NCI-H526 (cell line): ENCODE data around the gene DHX34.
"Not testable (repeated sequence)": the region's sequence is repeated elsewhere in the genome, so short reads cannot be mapped to it uniquely, and the experiment has no call there.

Source experiments
- DNase-seq, 2 experiments: peaks; one replicate each; lab custom pipeline; 2025; lab: John Stamatoyannopoulos, UW

The DHX34 gene

GRCh38 chr19:47331490-47331889 is 17.6 kb upstream of the DHX34 start:
- no peak for DNase-seq

- no peak for DNase-seq
These were observed 17.1 kb upstream of the DHX34 start, which contains the start of gene C5AR2 for GRCh38 chr19:47331931-47332547. C5AR2 (plus strand) TSS chr19:47332175; CDS start chr19:47340800, 8,625 bp downstream.

GRCh38 chr19:47336765-47337718 is 12.1 kb upstream of the DHX34 start:
- not testable (repeated sequence) for DNase-seq

- DNase-seq: no peak
These were observed 9.8 kb upstream of the DHX34 start for GRCh38 chr19:47339196-47339880.

GRCh38 chr19:47340477-47341208 is 8.5 kb upstream of the DHX34 start:
- no peak for DNase-seq

- DNase-seq: no peak
These were observed 7.4 kb upstream of the DHX34 start for GRCh38 chr19:47341734-47342133.

GRCh38 chr19:47343194-47343802 is 5.8 kb upstream of the DHX34 start:
- no peak for DNase-seq

- DNase-seq: no peak
These were observed 4.7 kb upstream of the DHX34 start for GRCh38 chr19:47344425-47344824.

- not testable (repeated sequence) for DNase-seq
These were observed 3.1 kb upstream of the DHX34 start for GRCh38 chr19:47346024-47346423.

- no peak for DNase-seq
These were observed 1.5 kb downstream of the DHX34 start for GRCh38 chr19:47350630-47351029.

GRCh38 chr19:47351548-47351947 is 2.4 kb downstream of the DHX34 start:
- DNase-seq: peak; percentile 36 to 59

GRCh38 chr19:47352095-47352494 is 3.0 kb downstream of the DHX34 start:
- no peak for DNase-seq

GRCh38 chr19:47353307-47353712 is 4.2 kb downstream of the DHX34 start:
- DNase-seq: no peak

- DNase-seq: no peak
These were observed 7.8 kb downstream of the DHX34 start for GRCh38 chr19:47356900-47357299.

- peak in 1 of 2 experiments; percentile 9 for DNase-seq
These were observed 8.9 kb downstream of the DHX34 start for GRCh38 chr19:47357788-47358680.

- no peak for DNase-seq
These were observed 9.8 kb downstream of the DHX34 start for GRCh38 chr19:47358936-47359335.

- DNase-seq: no peak
These were observed 13.2 kb downstream of the DHX34 start for GRCh38 chr19:47362321-47362720.

- DNase-seq: peak in 1 of 2 experiments; percentile 33
These were observed 14.8 kb downstream of the DHX34 start for GRCh38 chr19:47363758-47364531.

- DNase-seq: not testable (repeated sequence)
These were observed 16.3 kb downstream of the DHX34 start for GRCh38 chr19:47365455-47365854.
